Activated naive CD8-positive, alpha-beta T cell treated with anti-CD3 and anti-CD28 coated beads for 36 hours (primary cell): ENCODE results near the gene WDR82. TPM values are rescaled to one million over a fixed set of nuclear protein-coding genes. Genes with fewer than 3 reads are reported as not detected.
A peak's percentile ranks its signal among the peaks of the same experiment; 100 is the strongest.

Source experiments
- DNase-seq: peaks from one replicate; pipeline ENCODE4 v3.0.0; 2021
- H3K27ac Mint-ChIP-seq: one replicate; pipeline ENCODE4 v1.8.0; 2022; ENCODE audit warnings: mild to moderate bottlenecking, moderate library complexity, mixed read lengths
- H3K27me3 Mint-ChIP-seq: one replicate; pipeline ENCODE4 v1.8.0; 2022; ENCODE audit warnings: mild to moderate bottlenecking, mixed read lengths
- H3K36me3 Mint-ChIP-seq: one replicate; pipeline ENCODE4 v1.8.0; 2021; ENCODE audit warnings: mild to moderate bottlenecking, mixed read lengths
- H3K4me1 Mint-ChIP-seq: one replicate; pipeline ENCODE4 v1.8.0; 2021; ENCODE audit warnings: mixed read lengths
- H3K4me3 Mint-ChIP-seq: one replicate; pipeline ENCODE4 v1.8.0; 2022; ENCODE audit warnings: mild to moderate bottlenecking, moderate library complexity, mixed read lengths
- H3K9me3 Mint-ChIP-seq: one replicate; pipeline ENCODE4 v1.8.0; 2022; ENCODE audit warnings: mixed read lengths
- total RNA-seq, 2 experiments: library from RNA; stranded (reverse); gene quantifications; one replicate each; pipeline ENCODE4 v1.2.3, GENCODE V29; 2021

The WDR82 gene
- total RNA-seq, 2 experiments from 2014 or later: 121 to 123 TPM

DNA sequence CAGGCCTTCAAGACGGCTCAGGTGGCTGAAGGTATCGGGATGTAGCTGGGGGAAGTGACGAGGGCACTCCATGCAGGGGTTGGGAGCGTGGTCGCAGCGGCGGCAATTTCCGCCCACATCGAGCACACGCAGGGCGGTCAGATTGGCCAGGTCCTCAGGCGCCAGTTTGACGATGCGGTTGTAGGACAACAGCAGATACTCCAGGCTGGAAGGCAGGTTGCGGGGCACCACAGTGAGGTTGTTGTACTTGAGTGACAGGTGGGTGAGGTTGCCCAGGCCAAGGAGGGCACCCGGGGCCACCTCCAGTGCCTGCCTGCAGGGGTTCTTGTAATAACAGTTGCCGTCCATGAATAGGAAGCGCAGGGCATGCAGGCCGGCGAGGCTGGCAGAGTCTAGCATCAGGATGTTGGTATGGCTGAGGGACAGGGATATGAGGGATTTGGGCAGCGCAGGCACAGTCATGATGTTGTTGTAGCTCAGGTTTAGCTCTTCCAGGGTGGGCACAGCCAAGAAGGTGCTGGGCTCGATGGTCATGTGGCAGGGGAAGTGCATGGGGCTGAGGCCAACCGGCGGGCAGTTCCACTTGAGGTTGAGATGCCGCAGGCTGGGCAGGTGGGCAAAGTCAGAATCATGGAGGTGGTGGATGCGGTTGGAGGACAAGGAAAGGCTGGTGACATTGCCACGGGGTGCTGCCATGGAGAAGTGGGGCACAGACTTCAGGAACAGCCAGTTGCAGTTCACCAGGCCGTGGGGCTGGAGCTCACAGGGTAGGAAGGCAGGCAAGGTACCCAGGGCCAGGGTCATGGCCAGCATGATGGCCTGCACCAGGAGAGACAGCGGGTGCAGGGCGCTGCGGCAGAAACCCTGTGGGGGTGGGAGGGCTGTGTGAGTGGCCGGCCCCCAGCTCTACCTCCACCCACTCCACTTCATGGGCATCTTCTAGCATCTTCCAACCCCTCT lies 54.7 kb downstream of the WDR82 start:
- no peak for DNase-seq
- no peak overlapping the region for H3K4me3 Mint-ChIP-seq

DNA sequence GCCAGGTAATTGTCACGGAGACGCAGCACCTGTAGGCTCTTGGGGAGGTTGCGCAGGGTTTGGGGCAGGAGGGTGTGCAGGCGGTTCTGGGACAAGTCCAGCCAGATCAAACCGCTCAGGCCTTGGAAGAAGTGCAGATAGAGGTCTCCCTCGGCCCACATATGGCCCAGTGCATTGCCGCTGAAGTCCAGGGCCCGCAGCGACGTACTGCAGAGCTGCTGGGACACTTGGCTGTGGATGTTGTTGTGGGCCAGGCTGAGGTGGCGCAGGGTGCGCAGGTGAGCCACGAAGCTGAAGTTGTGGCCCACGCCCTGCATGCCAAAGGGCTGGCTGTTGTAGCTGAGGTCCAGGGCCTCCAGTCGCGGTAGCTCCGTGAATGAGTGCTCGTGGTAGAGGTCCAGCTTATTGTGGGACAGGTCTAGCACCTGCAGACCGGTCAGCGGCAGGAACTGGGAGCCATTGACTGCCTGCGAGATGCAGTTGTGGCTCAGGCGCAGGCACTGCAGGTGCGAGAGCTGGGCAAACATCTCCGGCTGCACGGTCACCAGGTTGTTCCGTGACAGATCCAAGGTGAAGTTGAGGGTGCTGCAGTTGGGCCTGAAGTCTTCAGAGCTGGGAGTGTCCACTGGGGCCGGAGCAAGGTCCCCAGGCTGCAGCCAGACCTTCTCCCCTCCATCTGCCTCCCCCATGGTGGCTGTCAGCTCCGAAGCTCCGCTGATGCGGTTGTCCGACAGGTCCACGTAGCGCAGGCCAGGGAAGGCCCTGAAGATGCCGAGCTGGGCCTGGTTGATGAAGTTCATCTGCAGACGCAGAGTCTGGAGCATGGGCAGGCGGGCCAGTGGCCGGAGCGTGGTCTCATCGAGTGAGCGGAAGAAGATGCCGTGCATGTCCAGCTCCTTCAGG lies 55.9 kb downstream of the WDR82 start:
- Mint-ChIP-seq H3K4me3 (peak overlapping the region; percentile 79), H3K36me3 (peaks cover 7% of the 10 kb centered on the region), H3K9me3 (no peaks in the 10 kb centered on the region), H3K4me1 (peaks cover 75% of the 10 kb centered on the region), H3K27me3 (no peaks in the 10 kb centered on the region), H3K27ac (peak overlapping the region; percentile 77)
- no peak for DNase-seq

More for the DNA sequence above, 54.7 kb downstream of the WDR82 start:
- Mint-ChIP-seq H3K36me3 (peaks cover 7% of the 10 kb centered on the region), H3K27me3 (no peaks in the 10 kb centered on the region), H3K27ac (peak overlapping the region; percentile 90), H3K4me1 (peaks cover 64% of the 10 kb centered on the region), H3K9me3 (no peaks in the 10 kb centered on the region)

DNA sequence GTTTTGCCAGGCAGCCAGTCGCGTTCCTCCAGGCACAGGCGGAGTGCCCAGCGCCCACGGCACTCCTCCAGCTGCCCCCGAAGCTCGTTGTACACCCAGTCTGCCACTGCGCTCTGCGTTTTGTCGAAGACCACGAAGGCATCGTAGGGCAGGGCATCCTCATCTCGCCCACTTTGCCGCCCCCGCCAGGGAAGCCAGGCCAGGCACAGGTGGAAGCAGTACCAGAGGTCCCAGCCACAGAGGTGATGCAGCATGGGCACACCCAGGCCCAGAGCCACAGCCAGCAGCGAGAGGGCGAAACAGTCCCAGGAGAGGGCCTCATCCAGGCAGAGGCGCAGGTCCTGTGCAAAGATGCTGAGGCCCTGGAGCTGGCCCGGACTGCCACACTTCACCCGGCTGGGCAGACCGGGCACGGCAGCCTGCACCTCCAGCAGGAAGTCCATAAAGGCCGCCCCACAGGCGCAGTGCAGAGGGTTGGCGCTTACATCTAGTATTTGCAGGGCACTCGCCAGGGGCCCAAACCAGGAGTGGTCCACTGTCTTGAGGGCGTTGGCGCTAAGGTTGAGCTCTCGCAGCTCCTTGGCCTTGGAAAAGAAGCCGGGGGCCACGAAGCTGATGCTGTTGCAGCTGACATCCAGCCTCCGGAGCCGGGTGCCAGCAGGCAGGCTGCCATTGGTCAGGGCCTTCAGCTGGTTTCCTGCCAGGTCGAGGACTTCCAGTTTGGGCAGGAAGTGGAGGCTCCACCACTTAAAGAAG lies 56.7 kb downstream of the WDR82 start:
- H3K4me1 Mint-ChIP-seq: peaks cover 80% of the 10 kb centered on the region
- peak; percentile 65 for DNase-seq
- no peaks in the 10 kb centered on the region for H3K9me3 Mint-ChIP-seq
- no peaks in the 10 kb centered on the region for H3K27me3 Mint-ChIP-seq
- peak overlapping the region; percentile 77 for H3K27ac Mint-ChIP-seq
- peak overlapping the region; percentile 79 for H3K4me3 Mint-ChIP-seq
- peaks cover 10% of the 10 kb centered on the region for H3K36me3 Mint-ChIP-seq

DNA sequence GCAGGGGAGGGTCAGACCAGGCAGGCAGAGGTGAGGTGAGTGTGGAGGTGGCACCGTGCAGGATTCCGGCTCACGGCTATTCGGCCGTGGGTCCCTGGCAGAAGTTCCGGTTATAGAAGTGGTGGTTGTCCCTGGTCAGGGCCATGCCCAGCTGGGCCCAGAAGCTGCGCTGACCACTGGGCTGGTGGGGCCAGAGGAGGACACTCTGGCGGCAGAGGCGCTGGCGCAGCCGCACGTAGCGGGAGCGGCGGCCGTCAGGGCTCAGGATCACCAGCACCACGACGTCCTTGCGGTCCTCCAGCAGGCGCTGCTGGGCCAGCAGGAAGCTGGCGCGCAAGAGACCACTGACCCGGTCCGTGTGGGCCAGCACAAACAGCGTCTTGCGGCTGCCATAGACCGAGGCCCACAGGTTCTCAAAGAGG lies 57.3 kb downstream of the WDR82 start:
- Mint-ChIP-seq H3K36me3 (peaks cover 9% of the 10 kb centered on the region), H3K4me1 (peaks cover 77% of the 10 kb centered on the region), H3K27ac (no peak overlapping the region)

DNA sequence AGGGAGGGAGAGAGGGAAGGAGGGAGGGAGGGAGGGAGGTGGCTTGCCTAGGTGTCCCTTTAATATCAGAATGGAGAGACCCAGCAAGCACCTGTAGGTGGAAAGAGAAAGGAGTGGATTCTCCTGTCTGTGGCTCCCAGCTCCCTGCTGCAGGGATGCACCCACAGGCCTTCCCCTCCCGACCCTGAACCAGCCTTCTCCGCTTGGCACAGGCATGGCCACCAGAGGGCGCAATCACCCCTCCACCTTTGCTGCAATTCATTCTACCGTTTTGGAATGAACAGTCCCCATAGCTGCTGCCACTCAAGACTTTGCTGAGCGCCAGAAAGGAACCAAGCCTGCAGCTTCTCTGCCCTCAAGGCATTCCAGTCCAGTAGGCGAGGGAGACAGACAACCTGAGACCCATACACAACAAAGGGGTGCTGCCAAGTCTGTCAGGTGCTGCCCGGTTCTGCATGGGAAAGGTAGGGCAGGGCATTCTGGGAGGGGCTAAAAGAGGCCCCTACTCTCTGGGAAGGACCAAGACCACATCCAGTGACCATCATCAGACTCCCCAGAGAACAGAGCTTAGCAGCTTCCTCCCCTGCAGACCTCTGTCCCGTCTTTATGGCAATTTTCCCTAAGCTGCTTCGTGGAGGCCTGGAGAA lies 57.9 kb downstream of the WDR82 start:
- peak; percentile 84 for DNase-seq
- Mint-ChIP-seq H3K4me3 (peak overlapping the region; percentile 25), H3K9me3 (no peaks in the 10 kb centered on the region), H3K4me1 (peaks cover 71% of the 10 kb centered on the region), H3K27ac (no peak overlapping the region), H3K36me3 (peaks cover 12% of the 10 kb centered on the region), H3K27me3 (no peaks in the 10 kb centered on the region)

More for the DNA sequence above, 57.3 kb downstream of the WDR82 start:
- Mint-ChIP-seq H3K9me3 (no peaks in the 10 kb centered on the region), H3K4me3 (no peak overlapping the region), H3K27me3 (no peaks in the 10 kb centered on the region)
- no peak for DNase-seq

DNA sequence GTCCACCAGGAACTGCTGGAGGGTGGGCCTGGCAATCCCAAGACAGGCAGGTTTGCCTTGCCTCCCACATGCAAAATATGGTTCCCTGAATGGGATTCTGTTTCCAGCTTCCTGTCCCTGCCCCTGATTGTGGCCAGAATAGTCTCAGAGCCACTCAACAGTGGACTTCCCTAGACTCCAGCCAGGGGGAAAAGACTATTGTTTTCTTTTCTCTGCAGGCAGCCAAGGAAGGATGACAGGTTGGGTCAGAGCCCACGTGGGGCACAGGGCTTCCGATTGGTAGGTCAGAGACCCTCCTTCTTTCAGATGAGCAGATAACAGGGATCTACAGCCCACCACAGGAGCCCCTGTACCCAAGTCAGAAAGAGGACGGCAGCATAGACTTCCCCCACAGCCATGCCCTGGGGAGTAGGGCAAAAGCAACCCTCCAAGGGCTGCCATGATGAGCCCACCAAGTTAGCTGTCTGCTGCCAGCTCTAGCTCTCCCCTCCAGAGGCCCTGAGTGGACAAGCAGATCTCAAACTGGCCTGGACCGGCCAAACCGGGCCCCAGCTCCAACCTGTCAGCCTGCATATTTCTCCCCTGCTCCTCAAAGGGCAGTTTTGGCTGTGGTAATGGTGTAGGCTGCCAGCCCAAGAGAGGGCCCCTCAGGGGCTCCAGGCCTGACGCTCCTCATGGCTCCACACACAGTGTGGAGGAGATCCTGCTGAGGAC lies 59.4 kb downstream of the WDR82 start:
- peak overlapping the region; percentile 70 for H3K27ac Mint-ChIP-seq
- no peak for DNase-seq
- peaks cover 21% of the 10 kb centered on the region for H3K36me3 Mint-ChIP-seq

DNA sequence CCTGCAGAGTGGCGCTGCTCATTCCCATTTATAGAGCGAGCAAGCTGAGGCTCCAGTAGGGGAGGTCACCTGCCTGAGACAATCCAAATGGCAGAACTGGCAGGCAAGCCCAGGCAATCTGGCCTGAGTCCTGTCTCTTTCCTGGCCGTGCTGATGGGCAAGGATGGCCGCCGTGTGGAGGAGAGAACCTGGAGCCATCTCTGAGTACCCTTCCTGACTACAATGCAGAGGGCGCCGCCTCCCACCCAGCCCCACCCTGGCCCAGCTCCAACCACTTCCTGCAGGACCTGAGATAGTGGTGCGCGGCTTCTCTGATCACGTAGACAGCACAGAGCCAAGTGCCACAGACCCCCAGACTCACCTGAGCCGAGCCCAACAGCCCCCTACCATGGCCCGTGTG lies 60.0 kb downstream of the WDR82 start:
- peaks cover 22% of the 10 kb centered on the region for H3K36me3 Mint-ChIP-seq
- H3K4me1 Mint-ChIP-seq: peaks cover 53% of the 10 kb centered on the region
- peak; percentile 45 for DNase-seq
- H3K27me3 Mint-ChIP-seq: no peaks in the 10 kb centered on the region
- peak overlapping the region; percentile 63 for H3K4me3 Mint-ChIP-seq
- H3K9me3 Mint-ChIP-seq: no peaks in the 10 kb centered on the region
- peak overlapping the region; percentile 82 for H3K27ac Mint-ChIP-seq

More for the DNA sequence above, 59.4 kb downstream of the WDR82 start:
- Mint-ChIP-seq H3K27me3 (no peaks in the 10 kb centered on the region), H3K4me3 (peak overlapping the region; percentile 10), H3K9me3 (no peaks in the 10 kb centered on the region), H3K4me1 (peaks cover 60% of the 10 kb centered on the region)

DNA sequence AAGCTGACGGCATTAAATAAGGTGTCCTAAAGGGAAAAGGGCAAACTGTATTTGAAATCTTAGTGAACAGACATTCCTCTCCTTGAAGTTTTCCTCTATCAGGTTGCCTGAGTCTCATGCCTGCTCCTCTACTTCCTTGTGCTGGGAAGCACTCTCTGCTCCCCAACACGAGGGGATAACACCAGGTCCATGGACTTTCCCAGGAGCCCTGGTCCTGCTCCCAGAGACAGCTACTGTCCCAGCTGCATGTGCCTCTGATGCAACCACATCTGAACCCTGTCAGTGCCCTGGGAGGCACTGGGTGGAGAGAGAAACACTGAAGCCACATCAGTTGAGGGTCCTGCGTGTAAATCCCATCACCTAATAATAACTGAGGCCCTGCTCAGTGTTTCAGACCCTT lies 60.4 kb downstream of the WDR82 start:
- Mint-ChIP-seq H3K27ac (peak overlapping the region; percentile 82), H3K27me3 (no peaks in the 10 kb centered on the region), H3K9me3 (no peaks in the 10 kb centered on the region), H3K4me3 (peak overlapping the region; percentile 63), H3K36me3 (peaks cover 23% of the 10 kb centered on the region), H3K4me1 (peaks cover 49% of the 10 kb centered on the region)
- no peak for DNase-seq

DNA sequence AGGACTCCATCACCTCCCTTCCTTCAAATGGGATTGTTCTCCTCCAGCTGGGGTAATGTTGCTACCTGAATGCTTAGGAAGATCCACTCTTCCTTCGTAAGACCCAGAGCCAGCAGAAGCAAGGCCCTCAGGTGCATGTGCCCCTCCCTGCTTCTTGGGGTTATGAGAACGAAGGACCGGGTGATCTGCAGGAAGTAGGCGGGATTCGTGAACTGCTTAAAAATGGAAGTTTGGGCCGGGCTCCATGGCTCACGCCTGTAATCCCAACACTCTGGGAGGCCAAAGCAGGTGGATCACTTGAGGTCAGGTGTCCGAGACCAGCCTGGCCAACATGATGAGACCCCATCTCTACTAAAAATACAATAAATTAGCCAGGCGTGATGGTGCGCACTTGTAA lies 61.0 kb downstream of the WDR82 start:
- Mint-ChIP-seq H3K9me3 (no peaks in the 10 kb centered on the region), H3K4me3 (peak overlapping the region; percentile 11), H3K36me3 (peaks cover 27% of the 10 kb centered on the region), H3K4me1 (peaks cover 46% of the 10 kb centered on the region), H3K27me3 (no peaks in the 10 kb centered on the region), H3K27ac (peak overlapping the region; percentile 82)
- DNase-seq: no peak

DNA sequence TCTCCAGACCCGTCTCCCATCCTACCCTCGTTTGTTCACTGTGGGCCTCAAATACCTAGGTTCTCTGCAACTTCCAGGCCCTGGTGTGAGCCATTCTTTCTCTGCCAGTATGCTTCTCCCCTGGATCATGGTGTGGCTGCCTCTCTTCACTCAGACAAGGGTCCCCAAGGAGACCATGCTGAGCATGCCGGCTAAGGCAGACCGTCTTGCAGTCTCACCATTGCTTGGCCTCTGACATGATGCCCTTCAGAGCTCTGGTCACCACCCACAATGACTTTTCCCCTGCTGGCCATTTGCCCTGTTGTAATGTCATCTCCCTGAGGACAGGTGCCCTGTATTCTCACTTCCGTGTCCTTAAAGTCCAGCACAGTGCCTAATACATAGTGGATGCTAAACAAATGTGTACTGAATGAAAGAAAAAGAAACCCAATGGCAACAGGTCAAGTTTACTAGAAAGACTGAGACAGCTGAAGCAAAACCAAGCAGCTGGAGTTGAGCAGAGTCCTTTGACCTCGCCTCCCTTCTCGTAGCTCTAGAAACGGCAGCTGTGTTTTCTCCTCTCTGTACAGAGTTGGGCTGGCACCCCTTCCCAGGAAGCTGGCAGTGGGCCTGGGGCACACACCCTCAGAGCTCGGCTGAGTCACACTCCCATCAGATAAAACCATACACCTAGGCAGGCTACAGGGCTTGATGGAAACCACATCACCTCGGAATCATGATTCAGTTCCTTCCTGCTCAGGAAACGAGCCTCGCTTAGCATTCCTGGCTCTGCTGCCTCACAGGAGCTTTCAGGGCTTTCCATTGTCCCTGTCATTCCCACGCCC lies 61.7 kb downstream of the WDR82 start:
- Mint-ChIP-seq H3K4me3 (peak overlapping the region; percentile 11), H3K36me3 (peaks cover 30% of the 10 kb centered on the region), H3K4me1 (peaks cover 40% of the 10 kb centered on the region), H3K27me3 (no peaks in the 10 kb centered on the region), H3K27ac (peak overlapping the region; percentile 82), H3K9me3 (no peaks in the 10 kb centered on the region)
- DNase-seq: no peak

DNA sequence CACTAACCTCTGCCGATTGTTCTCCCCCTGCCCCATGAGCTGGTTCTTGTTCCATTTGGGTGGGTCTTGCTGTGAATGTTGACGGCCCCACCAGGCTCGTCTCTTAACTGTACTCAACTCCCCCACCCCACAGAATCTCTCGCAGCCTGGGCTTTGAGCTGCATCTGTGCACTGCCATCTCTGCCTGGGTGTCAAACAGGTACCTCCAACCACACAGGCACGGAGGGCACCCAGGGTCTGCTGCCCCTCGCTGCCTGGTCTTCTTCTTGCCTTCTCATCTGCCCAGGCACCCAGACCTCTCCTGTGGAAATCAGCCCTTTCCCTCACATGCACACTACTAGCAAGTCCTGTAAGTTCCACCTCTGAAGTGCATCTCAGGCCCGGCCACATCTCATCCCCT lies 63.1 kb downstream of the WDR82 start:
- Mint-ChIP-seq H3K36me3 (peaks cover 31% of the 10 kb centered on the region), H3K4me3 (no peak overlapping the region), H3K27ac (no peak overlapping the region), H3K9me3 (no peaks in the 10 kb centered on the region), H3K27me3 (no peaks in the 10 kb centered on the region), H3K4me1 (peaks cover 31% of the 10 kb centered on the region)
- no peak for DNase-seq

DNA sequence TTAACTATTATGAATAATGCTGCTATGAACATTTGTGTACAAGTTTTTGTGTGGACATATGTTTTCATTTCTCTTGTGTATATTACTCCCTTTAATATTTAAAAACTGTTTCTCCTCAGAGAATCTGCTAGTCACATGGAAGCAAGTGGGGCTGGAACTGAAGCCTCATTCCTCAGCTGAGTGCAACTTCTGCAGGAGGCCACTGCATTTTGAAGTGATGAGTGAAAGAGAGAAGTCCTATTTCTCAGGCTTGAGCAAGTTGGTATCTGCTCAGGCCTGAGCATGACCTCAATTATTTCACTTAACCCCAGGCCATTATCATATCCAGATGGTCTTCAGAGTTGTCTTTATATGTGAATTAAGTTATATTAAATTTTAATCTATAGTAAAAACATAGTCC lies 64.5 kb downstream of the WDR82 start:
- peaks cover 24% of the 10 kb centered on the region for H3K4me1 Mint-ChIP-seq
- H3K27me3 Mint-ChIP-seq: no peaks in the 10 kb centered on the region

DNA sequence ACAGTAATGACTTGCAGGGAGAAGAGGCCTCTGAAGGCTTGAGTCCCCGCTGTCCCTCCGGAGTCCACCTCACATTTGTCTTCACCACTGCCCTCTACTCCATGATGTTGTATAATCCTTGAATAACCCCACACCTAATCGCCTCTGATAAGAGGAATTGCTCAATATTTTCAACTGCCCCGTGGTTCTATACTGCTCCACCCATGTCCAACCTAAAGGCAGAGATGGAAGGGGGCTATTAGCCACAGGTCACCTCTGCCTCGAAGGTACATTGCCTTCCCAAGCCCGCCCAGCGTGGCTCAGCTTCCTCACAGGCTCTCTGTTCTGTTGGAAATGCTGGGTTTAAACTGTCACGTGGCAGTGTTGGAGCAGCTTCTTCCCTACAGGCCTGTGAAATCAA lies 65.4 kb downstream of the WDR82 start:
- no peak overlapping the region for H3K27ac Mint-ChIP-seq
- H3K4me3 Mint-ChIP-seq: no peak overlapping the region
- peaks cover 15% of the 10 kb centered on the region for H3K4me1 Mint-ChIP-seq
- DNase-seq: no peak
- peaks cover 39% of the 10 kb centered on the region for H3K36me3 Mint-ChIP-seq
- H3K27me3 Mint-ChIP-seq: no peaks in the 10 kb centered on the region
- no peaks in the 10 kb centered on the region for H3K9me3 Mint-ChIP-seq

More for the DNA sequence above, 64.5 kb downstream of the WDR82 start:
- no peak overlapping the region for H3K27ac Mint-ChIP-seq
- peaks cover 35% of the 10 kb centered on the region for H3K36me3 Mint-ChIP-seq
- no peak for DNase-seq
- H3K9me3 Mint-ChIP-seq: no peaks in the 10 kb centered on the region
- H3K4me3 Mint-ChIP-seq: no peak overlapping the region
